Stimulated activated naive B cell treated with anti-CD40 and anti-IgM and Interleukin-4, amounts not matched to agents 10 μg/mL and 1 μg/mL and 100 μg/mL, for 72 hours (primary cell): ENCODE data around the gene TRPC1.

ENCODE experiments used
- ATAC-seq, 2 donors: fragments of 150-1000 bp; cut with Tn5 transposase; replicated peaks; 2 replicates each; pipeline ENCODE4 v1.10.0; 2021; ENCODE audit warnings: moderate library complexity in 1 of 2
- DNase-seq: peaks from one replicate; pipeline ENCODE4 v3.0.0; 2021
- H3K27ac Mint-ChIP-seq: one replicate; pipeline ENCODE4 v1.8.0; 2022; ENCODE audit warnings: mild to moderate bottlenecking, mixed read lengths
- H3K27me3 Mint-ChIP-seq, 2 donors: one replicate each; pipeline ENCODE4 v1.8.0; 2022; ENCODE audit warnings: mixed read lengths in 2 of 2
- H3K36me3 Mint-ChIP-seq, 2 donors: one replicate each; pipeline ENCODE4 v1.8.0; 2022; ENCODE audit warnings: mixed read lengths in 2 of 2, mild to moderate bottlenecking in 1 of 2
- H3K4me1 Mint-ChIP-seq, 2 donors: one replicate each; pipeline ENCODE4 v1.8.0; 2022; ENCODE audit warnings: mixed read lengths in 2 of 2, mild to moderate bottlenecking in 1 of 2
- H3K4me3 Mint-ChIP-seq, 2 donors: one replicate each; pipeline ENCODE4 v1.8.0; 2022; ENCODE audit warnings: mild to moderate bottlenecking in 2 of 2, mixed read lengths in 2 of 2, moderate library complexity in 1 of 2
- H3K9me3 Mint-ChIP-seq, 2 donors: one replicate each; pipeline ENCODE4 v1.8.0; 2022; ENCODE audit warnings: mixed read lengths in 2 of 2, mild to moderate bottlenecking in 1 of 2

Gene TRPC1

DNA sequence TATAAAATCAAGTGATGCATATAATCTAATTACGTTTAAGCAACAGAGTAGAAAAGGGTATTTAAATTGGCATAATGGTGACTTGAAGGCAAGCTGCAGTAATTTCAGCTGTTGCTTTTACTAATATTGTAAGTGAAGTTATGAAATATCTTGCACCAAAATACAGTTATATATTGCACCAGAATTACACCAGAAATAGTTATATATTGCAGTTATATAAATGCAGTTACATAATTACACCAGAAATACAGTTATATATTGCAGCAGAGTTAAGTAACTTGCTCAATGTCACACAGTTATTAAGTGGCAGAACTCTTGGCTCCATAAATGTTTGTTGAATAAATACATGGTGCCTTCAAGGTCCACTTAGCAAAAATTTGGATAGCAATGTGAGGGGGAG, 113.7 kb downstream of the TRPC1 start:
- Mint-ChIP-seq H3K27ac (no peak overlapping the region), H3K9me3 (no peaks in the 10 kb centered on the region), H3K4me1 (no peaks in the 10 kb centered on the region), H3K36me3 (no peaks in the 10 kb centered on the region), H3K27me3 (peaks cover 1 to 18% of the 10 kb centered on the region in 2 donors), H3K4me3 (no peak overlapping the region)
- DNase-seq (no peak), ATAC-seq (no peak)

DNA sequence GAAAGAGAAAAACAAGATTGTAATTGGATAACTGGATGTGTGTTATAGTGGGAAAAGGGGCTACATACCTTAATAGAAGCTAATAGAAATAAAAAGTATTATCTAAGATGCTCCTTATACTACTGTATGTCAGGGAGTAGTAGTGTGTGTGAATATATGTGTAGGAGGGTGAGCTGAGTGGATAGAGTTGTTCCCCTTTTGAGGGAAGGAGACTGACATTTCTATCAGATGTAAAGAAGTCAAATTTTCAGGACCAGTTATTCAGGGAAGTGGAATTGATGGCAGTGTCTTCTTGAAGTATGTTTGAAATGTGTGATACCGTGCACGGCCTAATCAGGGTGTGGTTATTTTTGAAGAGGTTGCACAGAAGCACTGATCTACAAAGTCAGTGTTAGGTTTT, 116.0 kb downstream of the TRPC1 start:
- H3K4me3 Mint-ChIP-seq: no peak overlapping the region
- no peak overlapping the region for H3K27ac Mint-ChIP-seq
- H3K36me3 Mint-ChIP-seq: no peaks in the 10 kb centered on the region

DNA sequence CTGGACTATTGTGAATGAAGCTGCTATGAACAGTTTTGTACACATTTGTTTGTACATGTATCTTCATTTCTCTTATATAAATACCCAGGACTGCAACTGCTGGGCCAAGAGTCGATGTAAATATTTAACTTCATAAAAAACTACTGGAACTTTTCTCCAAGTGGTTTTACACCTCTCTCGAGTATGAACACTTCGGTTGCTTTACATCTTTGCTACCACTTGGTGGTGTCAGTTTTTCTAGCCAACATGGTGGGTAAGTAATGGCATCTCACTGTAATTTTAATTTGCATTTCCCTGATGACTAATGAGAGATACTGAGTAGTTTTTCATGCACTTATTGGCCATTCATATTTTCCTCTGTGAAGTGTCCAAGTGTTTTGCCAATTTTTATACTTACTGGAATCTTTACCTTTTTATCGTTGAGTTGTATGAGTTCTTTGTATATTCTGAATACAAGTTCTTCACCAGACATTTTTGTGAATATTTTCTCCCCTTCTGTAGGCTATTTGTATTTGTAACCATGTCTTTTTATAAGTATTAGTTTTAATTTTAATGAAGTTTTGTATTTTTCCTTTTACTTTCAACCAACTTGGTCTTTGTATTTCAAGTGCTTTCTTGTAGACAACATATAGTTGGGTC, 120.6 kb downstream of the TRPC1 start:
- DNase-seq: no peak

More for the DNA sequence above, 116.0 kb downstream of the TRPC1 start:
- peaks cover 0 to 17% of the 10 kb centered on the region in 2 donors for H3K27me3 Mint-ChIP-seq
- no peak for ATAC-seq
- no peaks in the 10 kb centered on the region for H3K4me1 Mint-ChIP-seq
- no peak for DNase-seq
- H3K9me3 Mint-ChIP-seq: no peaks in the 10 kb centered on the region

DNA sequence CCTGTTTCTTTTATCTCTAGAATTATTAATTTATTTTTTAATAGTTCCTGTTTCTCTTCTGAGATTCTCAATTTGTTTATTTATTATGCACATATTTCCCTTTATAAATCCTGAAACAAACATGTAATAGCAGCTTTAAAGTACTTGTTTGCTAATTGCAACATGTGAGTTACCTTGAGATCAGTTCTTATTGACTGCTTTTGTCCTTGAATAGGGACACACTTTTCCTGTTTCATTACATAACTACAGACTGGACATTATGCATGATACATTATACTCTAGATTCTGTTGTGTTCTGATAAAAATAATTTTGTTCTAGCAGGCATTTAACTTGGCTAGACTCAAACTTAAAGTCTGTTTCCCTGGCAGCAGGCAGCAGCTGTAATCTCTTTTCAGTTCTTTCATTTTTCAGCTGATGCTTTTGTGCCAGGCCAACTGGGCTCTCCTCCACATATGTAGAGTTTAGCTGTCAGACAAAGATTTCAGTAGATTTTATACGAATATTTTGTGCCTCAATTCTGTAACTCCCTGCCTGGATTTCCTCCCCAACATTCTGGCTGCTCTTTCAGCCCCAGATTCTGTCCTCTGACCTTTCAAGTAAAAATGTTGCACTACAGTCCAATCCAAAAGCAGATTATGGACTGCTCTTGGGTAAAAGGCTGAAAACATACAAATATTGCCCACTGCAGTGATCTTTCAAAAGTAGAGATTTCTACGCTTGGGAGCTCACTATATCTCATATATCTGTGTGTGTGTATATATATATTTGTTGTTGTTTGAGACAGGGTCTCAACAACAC, 123.1 kb downstream of the TRPC1 start:
- Mint-ChIP-seq H3K27ac (no peak overlapping the region), H3K4me3 (no peak overlapping the region), H3K4me1 (no peaks in the 10 kb centered on the region), H3K9me3 (no peaks in the 10 kb centered on the region), H3K27me3 (no peaks in the 10 kb centered on the region), H3K36me3 (no peaks in the 10 kb centered on the region)
- DNase-seq: no peak
- ATAC-seq: no peak

More for the DNA sequence above, 120.6 kb downstream of the TRPC1 start:
- no peaks in the 10 kb centered on the region for H3K27me3 Mint-ChIP-seq
- no peak overlapping the region for H3K4me3 Mint-ChIP-seq
- H3K27ac Mint-ChIP-seq: no peak overlapping the region
- H3K4me1 Mint-ChIP-seq: no peaks in the 10 kb centered on the region
- H3K9me3 Mint-ChIP-seq: no peaks in the 10 kb centered on the region
- H3K36me3 Mint-ChIP-seq: no peaks in the 10 kb centered on the region
- ATAC-seq: peak; percentile 59 to 73

DNA sequence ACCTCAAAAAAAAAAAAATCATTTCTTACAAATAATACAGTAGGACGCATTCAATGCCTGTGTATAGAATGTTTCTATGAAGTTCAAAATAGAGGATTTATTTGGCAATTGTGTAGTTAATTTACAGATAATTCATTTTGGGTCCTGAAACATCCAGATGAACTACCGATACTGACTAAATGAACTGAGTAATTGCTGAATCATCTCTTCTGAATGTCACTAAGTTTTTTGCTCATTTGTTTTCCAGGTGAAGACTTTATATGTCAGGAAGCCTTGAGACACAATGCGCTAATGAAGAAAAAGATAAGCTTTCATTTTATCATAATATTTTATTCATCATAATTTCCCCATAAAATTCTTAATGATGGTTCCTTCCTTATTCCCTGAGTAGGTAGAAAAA, 125.3 kb downstream of the TRPC1 start:
- ATAC-seq: no peak
- Mint-ChIP-seq H3K4me1 (no peaks in the 10 kb centered on the region), H3K9me3 (no peaks in the 10 kb centered on the region), H3K27me3 (no peaks in the 10 kb centered on the region), H3K36me3 (no peaks in the 10 kb centered on the region), H3K27ac (no peak overlapping the region), H3K4me3 (no peak overlapping the region)
- no peak for DNase-seq

DNA sequence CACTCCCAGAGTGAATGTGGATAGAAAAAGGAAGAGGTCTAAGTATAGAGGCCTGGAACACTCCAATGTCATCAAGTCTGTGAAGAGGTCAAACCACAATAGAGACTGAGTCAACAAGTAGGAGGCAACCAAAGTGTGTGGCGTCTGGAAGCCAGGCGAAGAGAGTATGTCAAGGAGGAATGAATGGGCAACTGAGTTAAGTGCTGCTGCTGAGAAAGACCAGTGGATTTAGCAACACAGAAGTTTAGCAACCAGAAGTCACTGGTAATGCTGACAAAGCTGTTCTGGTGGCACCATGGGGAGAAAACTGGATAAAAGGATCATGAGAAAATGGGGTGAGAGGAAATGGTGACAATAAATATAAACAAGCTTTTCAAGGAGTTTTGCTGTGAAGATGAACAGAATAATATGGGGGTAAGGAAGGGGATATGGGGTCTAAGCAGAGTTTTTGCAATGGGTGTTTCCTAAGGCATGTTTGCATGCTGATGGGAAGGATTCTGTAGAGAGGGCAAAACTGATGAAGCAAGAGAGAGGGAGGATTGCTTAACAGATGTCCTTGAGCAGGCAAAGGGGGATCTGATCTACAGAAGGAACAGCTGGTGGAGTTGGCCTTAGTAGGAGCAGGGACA, 126.7 kb downstream of the TRPC1 start:
- no peaks in the 10 kb centered on the region for H3K27me3 Mint-ChIP-seq
- H3K9me3 Mint-ChIP-seq: no peaks in the 10 kb centered on the region
- no peaks in the 10 kb centered on the region for H3K4me1 Mint-ChIP-seq
- no peaks in the 10 kb centered on the region for H3K36me3 Mint-ChIP-seq
- no peak overlapping the region for H3K4me3 Mint-ChIP-seq
- H3K27ac Mint-ChIP-seq: no peak overlapping the region
- DNase-seq (no peak), ATAC-seq (no peak)

DNA sequence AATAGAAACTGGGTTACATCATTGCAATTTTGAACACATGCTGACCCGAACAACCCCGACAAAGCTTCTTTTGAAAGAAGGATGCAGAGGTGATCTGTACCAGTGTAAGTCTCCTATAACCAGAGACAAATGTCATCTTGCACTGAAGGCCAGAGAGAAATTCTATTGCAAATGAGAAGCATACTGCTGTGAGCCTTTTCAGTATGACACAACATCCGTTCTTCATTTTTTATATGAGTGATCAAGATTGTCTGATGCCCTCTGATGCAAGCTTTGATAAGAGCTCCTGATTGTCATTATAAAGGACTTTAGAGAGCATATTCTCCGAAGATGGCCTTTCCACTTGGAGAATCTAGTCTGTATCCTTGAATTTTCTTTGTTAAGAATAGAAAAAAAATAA, 128.2 kb downstream of the TRPC1 start:
- ATAC-seq (no peak), DNase-seq (no peak)
- Mint-ChIP-seq H3K36me3 (no peaks in the 10 kb centered on the region), H3K27ac (no peak overlapping the region), H3K4me3 (no peak overlapping the region), H3K27me3 (no peaks in the 10 kb centered on the region), H3K4me1 (no peaks in the 10 kb centered on the region), H3K9me3 (no peaks in the 10 kb centered on the region)

DNA sequence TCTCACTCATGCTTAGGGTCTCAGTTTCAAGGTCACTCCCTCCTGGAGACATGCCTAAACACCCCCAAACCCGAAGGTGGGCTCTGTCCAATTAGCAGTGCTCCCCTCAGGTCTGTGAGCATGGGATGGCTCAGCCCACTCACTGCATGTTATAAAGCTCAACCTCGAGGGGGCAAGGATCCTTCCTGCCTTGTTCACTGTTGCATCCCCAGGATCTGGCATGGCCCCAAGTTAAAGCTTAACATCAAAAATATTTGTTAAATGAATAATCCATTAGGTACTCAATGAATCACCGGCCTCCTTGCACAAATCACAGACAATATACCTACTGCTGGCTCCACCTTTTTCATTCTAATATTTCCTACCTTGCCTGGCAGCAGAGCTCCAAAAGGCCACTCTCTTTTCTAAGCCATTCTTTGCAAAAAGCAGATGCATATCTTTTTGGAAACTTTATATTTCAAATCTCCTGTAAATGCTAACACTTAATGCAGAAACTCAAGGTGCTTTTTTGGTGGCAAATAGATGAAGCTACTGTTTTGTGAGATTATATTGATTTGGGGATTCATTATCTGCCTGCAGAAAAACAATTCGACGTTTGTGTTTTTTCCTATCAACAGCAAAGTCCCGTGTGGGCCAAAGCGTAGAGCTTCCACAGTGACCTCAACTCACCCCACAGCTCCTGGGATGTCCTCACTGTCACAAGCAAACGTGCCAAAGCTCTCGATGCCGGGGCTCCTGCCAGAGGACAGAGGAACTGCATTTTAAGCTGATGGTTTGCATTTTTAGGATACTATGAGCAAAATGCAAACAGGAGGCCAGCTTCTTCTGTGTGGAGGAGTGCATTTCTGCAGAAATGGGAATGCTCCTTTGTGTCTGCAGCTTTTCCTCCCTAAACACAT, 129.7 kb downstream of the TRPC1 start:
- Mint-ChIP-seq H3K36me3 (no peaks in the 10 kb centered on the region), H3K4me1 (no peaks in the 10 kb centered on the region), H3K9me3 (no peaks in the 10 kb centered on the region), H3K27ac (no peak overlapping the region), H3K4me3 (no peak overlapping the region), H3K27me3 (no peaks in the 10 kb centered on the region)
- DNase-seq: no peak
- ATAC-seq: no peak

DNA sequence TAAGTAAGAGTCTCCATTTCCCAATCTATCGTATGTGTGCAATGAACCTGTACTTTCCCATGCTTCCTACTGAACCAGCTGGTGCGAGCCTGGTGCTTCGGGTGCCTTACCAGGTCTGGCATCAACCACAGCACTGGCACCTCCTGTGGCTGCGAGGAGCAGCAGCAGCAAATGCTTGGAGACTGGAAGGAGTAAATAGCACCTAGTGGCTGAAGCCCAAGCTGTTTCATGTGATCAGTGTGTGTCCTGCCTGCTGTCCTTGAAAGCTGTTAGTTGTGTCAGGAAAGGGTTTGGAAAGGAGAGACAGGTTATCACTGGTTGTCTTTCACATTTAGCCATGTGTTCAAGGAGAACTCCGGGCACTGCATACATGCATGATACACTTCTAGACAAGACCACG, 133.2 kb downstream of the TRPC1 start:
- Mint-ChIP-seq H3K4me3 (no peak overlapping the region), H3K27ac (no peak overlapping the region), H3K36me3 (no peaks in the 10 kb centered on the region), H3K27me3 (peaks cover 17 to 21% of the 10 kb centered on the region in 2 donors), H3K4me1 (no peaks in the 10 kb centered on the region), H3K9me3 (no peaks in the 10 kb centered on the region)
- peak in 1 of 2 donors; percentile 25 for ATAC-seq
- DNase-seq: no peak
